Hepatocyte (in vitro differentiated cells): ENCODE data around the gene RCVRN. TPM values are rescaled to one million over a fixed set of nuclear protein-coding genes. Genes with fewer than 3 reads are reported as not detected.

Experiments
- DNase-seq: peaks from one replicate; pipeline ENCODE4 v3.0.0-alpha.2; 2016; ENCODE audit warnings: low spot score
- H2AFZ ChIP-seq: fragments of 200-600 bp; sonication (generic); 2 replicates; pipeline ENCODE4 v1.6.0; 2016; ENCODE audit warnings: antibody characterized with exemption, mild to moderate bottlenecking
- H3K27ac ChIP-seq: fragments of 200-600 bp; sonication (generic); 2 replicates; pipeline ENCODE4 v1.5.1; 2016; ENCODE audit warnings: mild to moderate bottlenecking
- H3K27me3 ChIP-seq: fragments of 200-600 bp; sonication (generic); 2 replicates; pipeline ENCODE4 v1.6.1; 2016
- H3K36me3 ChIP-seq: fragments of 200-600 bp; sonication (generic); replicated peaks from 2 replicates; pipeline ENCODE4 v1.5.1; 2016; ENCODE audit warnings: low read depth; ENCODE audit not compliant: insufficient read depth
- H3K4me1 ChIP-seq: fragments of 200-600 bp; sonication (generic); 2 replicates; pipeline ENCODE4 v1.5.1; 2016; ENCODE audit warnings: mild to moderate bottlenecking, moderate library complexity; ENCODE audit not compliant: insufficient read depth
- H3K4me2 ChIP-seq: fragments of 200-600 bp; sonication (generic); 2 replicates; pipeline ENCODE4 v1.6.0; 2016
- H3K4me3 ChIP-seq: fragments of 200-600 bp; sonication (generic); 2 replicates; pipeline ENCODE4 v1.5.1; 2016; ENCODE audit warnings: mild to moderate bottlenecking
- H3K79me2 ChIP-seq: fragments of 200-600 bp; sonication (generic); 2 replicates; pipeline ENCODE4 v1.6.0; 2017; ENCODE audit warnings: mild to moderate bottlenecking
- H3K9me2 ChIP-seq: fragments of 200-600 bp; sonication (generic); replicated peaks from 2 replicates; pipeline ENCODE4 v1.6.0; 2017; ENCODE audit warnings: mild to moderate bottlenecking; ENCODE audit not compliant: insufficient read depth
- H3K9me3 ChIP-seq: fragments of 200-600 bp; sonication (generic); 2 replicates; pipeline ENCODE4 v1.5.1; 2016; ENCODE audit warnings: low read depth, mild to moderate bottlenecking
- H4K20me1 ChIP-seq: fragments of 200-600 bp; sonication (generic); 2 replicates; pipeline ENCODE4 v1.6.0; 2016; ENCODE audit warnings: mild to moderate bottlenecking; ENCODE audit not compliant: insufficient read depth, poor library complexity, severe bottlenecking
- EZH2 ChIP-seq: fragments of 200-600 bp; sonication (generic); IDR thresholded peaks from 2 replicates; pipeline ENCODE4 v1.6.1; 2016; ENCODE audit warnings: antibody characterized with exemption, mild to moderate bottlenecking, borderline replicate concordance
- EZH2phosphoT487 ChIP-seq: fragments of 200-600 bp; sonication (generic); IDR thresholded peaks from one replicate; pipeline ENCODE4 v1.6.1; 2018; ENCODE audit warnings: antibody characterized with exemption, mild to moderate bottlenecking, low read depth, moderate library complexity; ENCODE audit not compliant: unreplicated experiment, severe bottlenecking
- WGBS: methylation state at CpG from one replicate; pipeline ENCODE4 v1.1.6; 2016; ENCODE audit warnings: low lambda C conversion rate; ENCODE audit errors: missing lambda C conversion rate; 5-methylcytosine and 5-hydroxymethylcytosine counted together
- polyA plus RNA-seq: library from polyadenylated mRNA; unstranded; fragments of >200 nt; fragmentation: Nextera tagmentation; extraction: Ambion mirVana; gene quantifications from 2 replicates; pipeline ENCODE4 v1.2.1, GENCODE V29; 2016
- total RNA-seq: library from RNA; depleted of rRNA; stranded (reverse); fragments of >200 nt; gene quantifications from 2 replicates; pipeline ENCODE4 v1.2.3, GENCODE V29; 2014
- TF ChIP-seq, protein P1 (sequence below): fragments of 200-600 bp; sonication (generic); IDR thresholded peaks from 2 replicates; pipeline ENCODE4 v1.5.1; 2016; ENCODE audit warnings: antibody characterized with exemption, mild to moderate bottlenecking; ENCODE audit not compliant: poor library complexity

Gene RCVRN
- total and polyA plus RNA-seq, 2 experiments from 2014 or later = 0.07 to 0.50 TPM

DNA sequence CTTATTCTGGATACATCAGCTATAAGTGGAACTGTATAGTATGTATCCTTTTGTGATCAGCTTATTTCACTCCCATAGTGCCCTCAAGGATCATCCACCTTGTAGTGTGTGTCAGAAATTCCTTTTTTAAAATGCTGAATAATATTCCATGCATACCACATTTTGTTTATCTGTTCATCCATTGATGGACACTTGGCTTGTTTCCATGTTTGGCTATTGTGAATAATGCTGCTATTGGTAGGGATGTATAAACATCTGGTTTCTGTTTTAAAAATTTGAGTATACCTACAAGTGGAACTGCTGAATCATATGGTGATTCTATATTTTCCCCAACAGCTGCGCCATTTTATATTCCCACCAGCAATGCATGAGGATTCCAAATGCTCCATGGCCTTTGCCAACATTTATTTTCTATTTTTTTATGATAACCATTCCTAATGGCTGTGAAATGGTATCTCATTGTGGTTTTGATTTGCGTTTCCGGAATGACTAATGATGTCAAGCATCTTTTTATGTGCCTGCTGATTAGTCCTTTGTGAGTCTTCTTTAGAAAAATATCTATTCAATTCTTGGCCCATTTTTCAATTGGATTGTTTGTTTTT, 11.6 kb downstream of the RCVRN start:
- Histone ChIP-seq H3K4me3 (no peak overlapping the region), H3K4me2 (no peak overlapping the region), H3K4me1 (no peaks in the 10 kb centered on the region), H2AFZ (no peak overlapping the region), H3K9me3 (no peaks in the 10 kb centered on the region), H4K20me1 (no peaks in the 10 kb centered on the region), H3K79me2 (no peaks in the 10 kb centered on the region), H3K27me3 (no peaks in the 10 kb centered on the region), H3K27ac (no peak overlapping the region), H3K36me3 (no peaks in the 10 kb centered on the region), H3K9me2 (no peaks in the 10 kb centered on the region)
- 85% methylated on average over 3 of the region's 3 CpGs for WGBS
- TF ChIP-seq EZH2phosphoT487 (no peak), EZH2 (no peak)
- TF ChIP-seq, protein P1, sequence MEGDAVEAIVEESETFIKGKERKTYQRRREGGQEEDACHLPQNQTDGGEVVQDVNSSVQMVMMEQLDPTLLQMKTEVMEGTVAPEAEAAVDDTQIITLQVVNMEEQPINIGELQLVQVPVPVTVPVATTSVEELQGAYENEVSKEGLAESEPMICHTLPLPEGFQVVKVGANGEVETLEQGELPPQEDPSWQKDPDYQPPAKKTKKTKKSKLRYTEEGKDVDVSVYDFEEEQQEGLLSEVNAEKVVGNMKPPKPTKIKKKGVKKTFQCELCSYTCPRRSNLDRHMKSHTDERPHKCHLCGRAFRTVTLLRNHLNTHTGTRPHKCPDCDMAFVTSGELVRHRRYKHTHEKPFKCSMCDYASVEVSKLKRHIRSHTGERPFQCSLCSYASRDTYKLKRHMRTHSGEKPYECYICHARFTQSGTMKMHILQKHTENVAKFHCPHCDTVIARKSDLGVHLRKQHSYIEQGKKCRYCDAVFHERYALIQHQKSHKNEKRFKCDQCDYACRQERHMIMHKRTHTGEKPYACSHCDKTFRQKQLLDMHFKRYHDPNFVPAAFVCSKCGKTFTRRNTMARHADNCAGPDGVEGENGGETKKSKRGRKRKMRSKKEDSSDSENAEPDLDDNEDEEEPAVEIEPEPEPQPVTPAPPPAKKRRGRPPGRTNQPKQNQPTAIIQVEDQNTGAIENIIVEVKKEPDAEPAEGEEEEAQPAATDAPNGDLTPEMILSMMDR = no peak
- no peak for DNase-seq

DNA sequence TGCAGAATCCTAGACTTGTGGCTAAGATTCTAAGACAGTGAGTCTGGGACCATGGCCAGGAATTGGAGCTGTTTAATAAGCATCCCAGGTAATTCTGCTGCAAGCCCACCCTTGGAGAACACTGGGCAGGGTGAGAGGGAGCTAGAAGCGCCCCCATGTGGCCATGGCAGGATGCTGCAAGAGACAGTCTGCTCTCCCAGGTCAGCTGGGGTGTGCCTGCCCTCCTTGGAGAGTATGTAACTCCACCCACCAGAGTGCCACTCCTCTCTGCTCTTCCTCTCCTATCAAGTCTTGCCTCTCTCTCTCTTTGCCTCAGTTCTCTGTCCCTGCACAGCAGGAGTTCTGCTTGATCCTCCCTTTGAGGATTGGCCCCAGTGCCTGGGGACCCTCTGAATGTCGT, 14.9 kb downstream of the RCVRN start:
- 31% methylated on average over 2 of the region's 2 CpGs for WGBS
- TF ChIP-seq, protein P1 = peak; percentile 41
- TF ChIP-seq EZH2 = no peak
- Histone ChIP-seq H3K9me3 (no peaks in the 10 kb centered on the region), H3K4me3 (no peak overlapping the region), H3K27ac (no peak overlapping the region), H3K4me1 (no peaks in the 10 kb centered on the region), H3K9me2 (no peaks in the 10 kb centered on the region), H3K4me2 (no peak overlapping the region), H3K27me3 (no peaks in the 10 kb centered on the region), H3K36me3 (no peaks in the 10 kb centered on the region), H4K20me1 (no peaks in the 10 kb centered on the region), H3K79me2 (no peaks in the 10 kb centered on the region), H2AFZ (no peak overlapping the region)
- peak; percentile 35 for DNase-seq

DNA sequence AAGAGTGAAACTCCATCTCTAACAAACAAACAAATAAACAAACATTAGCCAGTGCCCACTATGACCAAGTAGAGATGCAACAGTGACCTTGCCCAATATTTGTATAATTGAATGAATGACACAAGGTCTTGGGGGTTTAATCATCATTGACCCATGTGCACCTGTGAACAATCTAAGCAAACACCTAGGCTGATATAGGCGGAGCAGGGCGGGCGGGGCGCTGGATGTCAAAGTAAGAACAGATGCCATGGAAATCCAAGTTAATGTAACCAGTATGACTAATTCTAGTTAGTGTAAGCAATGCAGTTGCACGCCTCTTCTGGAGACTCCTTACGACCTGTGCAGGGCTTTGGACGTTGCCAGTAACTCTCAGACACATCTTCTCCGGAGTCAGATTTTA, 17.6 kb downstream of the RCVRN start:
- Histone ChIP-seq H4K20me1 (no peaks in the 10 kb centered on the region), H2AFZ (no peak overlapping the region), H3K27me3 (no peaks in the 10 kb centered on the region), H3K36me3 (no peaks in the 10 kb centered on the region), H3K9me3 (peaks cover 8% of the 10 kb centered on the region), H3K9me2 (no peaks in the 10 kb centered on the region), H3K4me1 (no peaks in the 10 kb centered on the region), H3K79me2 (no peaks in the 10 kb centered on the region), H3K4me2 (no peak overlapping the region), H3K4me3 (no peak overlapping the region), H3K27ac (no peak overlapping the region)
- 76% methylated on average over 8 of the region's 8 CpGs for WGBS
- DNase-seq = no peak
- TF ChIP-seq EZH2 (no peak), EZH2phosphoT487 (no peak)
- TF ChIP-seq, protein P1 = no peak
